GM12878 (cell line): ENCODE results near the gene SNX22. TPM values are rescaled to one million over a fixed set of nuclear protein-coding genes. Genes with fewer than 3 reads are reported as not detected.

Source experiments
- ATAC-seq: fragments of 200-7000 bp; cut with Tn5 transposase; 3 replicates; pipeline ENCODE4 v1.9.1; 2020; ENCODE audit warnings: mild to moderate bottlenecking, moderate library complexity
- BruUV-seq: library from RNA; stranded (reverse); fragments of 400-500 nt; replicated peaks from 2 replicates; lab custom pipeline; 2021; lab: Mats Ljungman, UMichigan
- CTCF ChIA-PET: fragments of 300-600 bp; sonication (Branson Sonifier 250); formaldehyde crosslinking; extraction: SDS; loops from one replicate; lab custom pipeline; 2021; ENCODE audit warnings: inconsistent platforms; lab: Yijun Ruan, JAX
- POLR2A ChIA-PET: fragments of 350-600 bp; formaldehyde crosslinking; extraction: SDS; loops from one replicate; lab custom pipeline; 2021; ENCODE audit warnings: inconsistent platforms; lab: Charles Lee
- RAD21 ChIA-PET: fragments of 300-600 bp; sonication (Branson Sonifier 250); formaldehyde crosslinking; loops from one replicate; lab custom pipeline; 2023; ENCODE audit warnings: antibody characterized with exemption; ENCODE audit not compliant: unreplicated experiment; lab: Charles Lee
- SMC1A ChIA-PET: fragments of 300-600 bp; sonication (Branson Sonifier 250); formaldehyde crosslinking; loops from one replicate; lab custom pipeline; 2023; ENCODE audit not compliant: unreplicated experiment, uncharacterized antibody; lab: Charles Lee
- DNase-seq: peaks from one replicate; pipeline ENCODE4 v3.0.0-alpha.2; 2011; ENCODE audit warnings: low read depth, low spot score
- FAIRE-seq: peaks from 3 replicates; lab custom pipeline; 2011; peaks lifted over from hg19 to GRCh38; lab: Jason Lieb, UNC
- H2AFZ ChIP-seq: 2 replicates; pipeline ENCODE4 v1.6.0; 2011; ENCODE audit warnings: low read depth, low read length, control low read depth; ENCODE audit not compliant: control insufficient read depth
- H3K27ac ChIP-seq: 2 replicates; pipeline ENCODE4 v1.5.1; 2011; ENCODE audit warnings: control low read depth; ENCODE audit not compliant: control insufficient read depth, insufficient read depth
- H3K27me3 ChIP-seq, 2 experiments: replicated peaks in 1 of 2; 2 replicates each; pipeline versions ENCODE4 v1.6.0 to v1.6.1; 2011; ENCODE audit warnings: low read length in 1 of 2; ENCODE audit not compliant: control insufficient read depth in 2 of 2, insufficient read depth in 2 of 2
- H3K36me3 ChIP-seq, 2 experiments: 2 replicates each; pipeline ENCODE4 v1.5.1; 2011; ENCODE audit warnings: low read length in 1 of 2; ENCODE audit not compliant: control insufficient read depth in 2 of 2, insufficient read depth in 2 of 2
- H3K4me1 ChIP-seq: 2 replicates; pipeline ENCODE4 v1.6.1; 2011; ENCODE audit warnings: mild to moderate bottlenecking, low read length, moderate library complexity, mixed read lengths; ENCODE audit not compliant: control insufficient read depth, insufficient read depth
- H3K4me2 ChIP-seq: 2 replicates; pipeline ENCODE4 v1.6.0; 2011; ENCODE audit warnings: control low read depth; ENCODE audit not compliant: control insufficient read depth, insufficient read depth
- H3K4me3 ChIP-seq: fragments of 200-600 bp; sonication (generic); 2 replicates; pipeline ENCODE4 v1.5.1; 2016
- H3K79me2 ChIP-seq: 2 replicates; pipeline ENCODE4 v1.6.0; 2011; ENCODE audit warnings: low read length; ENCODE audit not compliant: control insufficient read depth, insufficient read depth
- H3K9ac ChIP-seq: 2 replicates; pipeline ENCODE4 v1.8.0; 2011; ENCODE audit warnings: low read length, control low read depth, mixed read lengths; ENCODE audit not compliant: control insufficient read depth, insufficient read depth
- H3K9me3 ChIP-seq: replicated peaks from 3 replicates; pipeline ENCODE4 v1.5.1; 2011; ENCODE audit warnings: mild to moderate bottlenecking, low read length; ENCODE audit not compliant: control insufficient read depth, insufficient read depth
- H4K20me1 ChIP-seq: 2 replicates; pipeline ENCODE4 v1.6.0; 2011; ENCODE audit not compliant: control insufficient read depth, insufficient read depth
- ATF7 ChIP-seq: fragments of 450-650 bp; IDR thresholded peaks from 2 replicates; pipeline ENCODE4 v1.6.1; 2016; ENCODE audit warnings: low read depth, mild to moderate bottlenecking
- CEBPB ChIP-seq, 2 experiments: fragments of 150-350 bp in 1 of 2; IDR thresholded peaks; 2 replicates each; pipeline ENCODE4 v1.6.1; 2012 to 2014; ENCODE audit warnings: low read depth in 2 of 2, low read length in 2 of 2, borderline replicate concordance in 1 of 2, inconsistent platforms in 1 of 2
- IKZF2 ChIP-seq, 2 experiments: fragments of 450-650 bp; IDR thresholded peaks; 2 replicates each; pipeline ENCODE4 v1.6.1; 2017; ENCODE audit warnings: mild to moderate bottlenecking in 2 of 2, moderate library complexity in 2 of 2
- KAT2A ChIP-seq: conservative IDR thresholded peaks from 2 replicates; pipeline ENCODE4 v1.6.1; 2011; ENCODE audit warnings: low read depth, low read length; ENCODE audit not compliant: control insufficient read depth
- NFYB ChIP-seq: IDR thresholded peaks from 2 replicates; pipeline ENCODE4 v1.6.1; 2011; ENCODE audit warnings: low read depth, mild to moderate bottlenecking, low read length, improper control_type of control experiment, moderate library complexity; ENCODE audit not compliant: insufficient read depth
- WGBS: methylation state at CpG from one replicate; pipeline ENCODE4 v1.1.6; 2016; ENCODE audit warnings: low lambda C conversion rate; ENCODE audit not compliant: insufficient replicate concordance, insufficient coverage; ENCODE audit errors: missing lambda C conversion rate; 5-methylcytosine and 5-hydroxymethylcytosine counted together
- in situ Hi-C: fragments of 300-500 bp; cut with MboI; formaldehyde crosslinking; loops from 9 replicates; pipeline ENCODE4 v1.14.3; 2018; ENCODE audit warnings: mixed read lengths
- intact Hi-C: fragments of 100-400 bp; cut with micrococcal nuclease; formaldehyde crosslinking; loops from one replicate; pipeline ENCODE4 v1.14.2; 2022; ENCODE audit not compliant: unreplicated experiment
- polyA plus RNA-seq, 11 experiments: library from polyadenylated mRNA; depleted of rRNA in 4 of 11; unstranded in 6 of 11; stranded (reverse) in 5 of 11; fragments of >200 nt; fragmentation: Nextera tagmentation in 4 of 11; fragmentation: Illumina TruSeq in 1 of 11; extraction: Ambion mirVana in 4 of 11; extraction: Trizol in 1 of 11; gene quantifications; 1 replicate in 1 of 11; 2 replicates in 10 of 11; pipeline versions ENCODE4 v1.2.1 to v1.2.3, GENCODE V29; 2011 to 2016; ENCODE audit warnings: inconsistent platforms in 2 of 11, missing spikeins in 2 of 11, low read depth in 1 of 11
- total RNA-seq, 4 experiments: library from RNA; depleted of rRNA in 3 of 4; stranded (reverse); fragments of >200 nt in 3 of 4; fragmentation: Illumina TruSeq in 1 of 4; extraction: Trizol in 1 of 4; gene quantifications; 2 replicates each; pipeline versions ENCODE4 v1.2.1 to v1.2.3, GENCODE V29; 2013 to 2021
- TF ChIP-seq, protein P1 (sequence below): fragments of 450-650 bp; formaldehyde crosslinking; IDR thresholded peaks from 2 replicates; pipeline ENCODE4 v1.5.0; 2022; ENCODE audit warnings: mild to moderate bottlenecking, missing genetic modification characterization
- TF ChIP-seq, protein P2 (sequence below): IDR thresholded peaks from 2 replicates; pipeline ENCODE4 v1.6.1; 2011; ENCODE audit warnings: mild to moderate bottlenecking, low read depth, low read length, moderate library complexity; ENCODE audit not compliant: insufficient replicate concordance

SNX22 gene
- total and polyA plus RNA-seq, 10 of the 15 experiments (the other 5 are each of a cell fraction or from before 2014, with no cell fraction given) = 4.4 to 29.0 (median 8.7) TPM

DNA sequence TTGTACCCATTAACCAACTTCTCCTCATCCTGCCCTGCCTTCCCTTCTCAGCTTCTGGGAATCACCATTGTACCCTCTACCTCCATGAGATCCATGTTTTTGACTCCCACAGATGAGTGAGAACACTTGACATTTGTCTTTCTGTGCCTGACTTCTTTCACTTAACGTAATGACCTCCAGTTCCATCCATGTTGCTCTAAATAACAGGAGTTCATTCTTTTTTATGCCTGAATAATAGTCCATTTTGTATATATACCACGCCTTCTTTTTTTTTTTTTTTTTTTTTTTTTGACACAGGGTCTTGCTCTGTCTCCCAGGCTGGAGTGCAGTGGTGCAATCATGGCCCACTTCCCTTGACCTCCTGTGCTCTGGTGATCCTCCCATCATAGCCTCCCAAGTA, 49.0 kb upstream of the SNX22 start (continued):
- TF ChIP-seq, protein P1, sequence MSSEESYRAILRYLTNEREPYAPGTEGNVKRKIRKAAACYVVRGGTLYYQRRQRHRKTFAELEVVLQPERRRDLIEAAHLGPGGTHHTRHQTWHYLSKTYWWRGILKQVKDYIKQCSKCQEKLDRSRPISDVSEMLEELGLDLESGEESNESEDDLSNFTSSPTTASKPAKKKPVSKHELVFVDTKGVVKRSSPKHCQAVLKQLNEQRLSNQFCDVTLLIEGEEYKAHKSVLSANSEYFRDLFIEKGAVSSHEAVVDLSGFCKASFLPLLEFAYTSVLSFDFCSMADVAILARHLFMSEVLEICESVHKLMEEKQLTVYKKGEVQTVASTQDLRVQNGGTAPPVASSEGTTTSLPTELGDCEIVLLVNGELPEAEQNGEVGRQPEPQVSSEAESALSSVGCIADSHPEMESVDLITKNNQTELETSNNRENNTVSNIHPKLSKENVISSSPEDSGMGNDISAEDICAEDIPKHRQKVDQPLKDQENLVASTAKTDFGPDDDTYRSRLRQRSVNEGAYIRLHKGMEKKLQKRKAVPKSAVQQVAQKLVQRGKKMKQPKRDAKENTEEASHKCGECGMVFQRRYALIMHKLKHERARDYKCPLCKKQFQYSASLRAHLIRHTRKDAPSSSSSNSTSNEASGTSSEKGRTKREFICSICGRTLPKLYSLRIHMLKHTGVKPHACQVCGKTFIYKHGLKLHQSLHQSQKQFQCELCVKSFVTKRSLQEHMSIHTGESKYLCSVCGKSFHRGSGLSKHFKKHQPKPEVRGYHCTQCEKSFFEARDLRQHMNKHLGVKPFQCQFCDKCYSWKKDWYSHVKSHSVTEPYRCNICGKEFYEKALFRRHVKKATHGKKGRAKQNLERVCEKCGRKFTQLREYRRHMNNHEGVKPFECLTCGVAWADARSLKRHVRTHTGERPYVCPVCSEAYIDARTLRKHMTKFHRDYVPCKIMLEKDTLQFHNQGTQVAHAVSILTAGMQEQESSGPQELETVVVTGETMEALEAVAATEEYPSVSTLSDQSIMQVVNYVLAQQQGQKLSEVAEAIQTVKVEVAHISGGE (CRISPR knock-in tag) = no peak
- TF ChIP-seq KAT2A = no peak
- TF ChIP-seq, protein P2, sequence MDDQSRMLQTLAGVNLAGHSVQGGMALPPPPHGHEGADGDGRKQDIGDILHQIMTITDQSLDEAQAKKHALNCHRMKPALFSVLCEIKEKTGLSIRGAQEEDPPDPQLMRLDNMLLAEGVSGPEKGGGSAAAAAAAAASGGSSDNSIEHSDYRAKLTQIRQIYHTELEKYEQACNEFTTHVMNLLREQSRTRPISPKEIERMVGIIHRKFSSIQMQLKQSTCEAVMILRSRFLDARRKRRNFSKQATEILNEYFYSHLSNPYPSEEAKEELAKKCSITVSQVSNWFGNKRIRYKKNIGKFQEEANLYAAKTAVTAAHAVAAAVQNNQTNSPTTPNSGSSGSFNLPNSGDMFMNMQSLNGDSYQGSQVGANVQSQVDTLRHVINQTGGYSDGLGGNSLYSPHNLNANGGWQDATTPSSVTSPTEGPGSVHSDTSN = no peak
- no peak for TF ChIP-seq NFYB
- TF ChIP-seq IKZF2 (IDR thresholded peaks at IDR 0.05) = no peak
- no peak for TF ChIP-seq CEBPB (IDR thresholded peaks at IDR 0.05; ENCODE audit: borderline replicate concordance in 1 of 2, low read depth in 2 of 2, low read length in 2 of 2)

DNA sequence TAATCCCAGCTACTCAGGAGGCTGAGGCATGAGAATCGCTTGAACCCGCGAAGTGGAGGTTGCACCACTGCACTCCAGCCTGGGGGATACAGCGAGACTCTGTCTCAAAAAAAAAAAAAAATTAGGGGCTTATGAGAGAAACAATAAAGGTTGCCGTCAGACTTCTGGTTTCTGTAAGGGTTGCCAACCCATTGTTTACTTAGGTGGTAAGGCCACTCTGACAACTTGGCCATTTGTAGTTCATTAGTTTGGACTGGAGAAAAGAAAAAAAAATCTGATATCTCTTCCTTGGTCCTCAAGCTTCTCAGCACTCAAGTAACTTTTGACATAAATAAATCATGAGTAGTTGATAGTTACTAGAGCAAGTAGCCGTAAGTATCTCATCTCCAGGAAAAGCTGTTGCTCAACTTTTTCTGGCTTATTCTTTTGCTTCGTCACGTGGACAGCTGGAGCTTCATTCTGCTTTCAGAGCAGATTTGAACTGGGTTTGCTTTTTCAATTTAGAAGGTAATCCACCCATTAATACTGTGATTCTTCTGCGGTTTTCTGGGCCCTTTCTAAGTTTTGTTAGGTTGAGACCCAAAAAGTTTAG, 46.3 kb upstream of the SNX22 start:
- H2AFZ ChIP-seq = no peak overlapping the region
- no peak overlapping the region for H3K27ac ChIP-seq
- TF ChIP-seq ATF7 = no peak
- no peak for FAIRE-seq
- peaks cover 7% of the 10 kb centered on the region for H3K4me1 ChIP-seq
- H3K4me2 ChIP-seq = no peak overlapping the region
- RAD21 ChIA-PET = no interaction called here
- no peak for ATAC-seq
- in situ Hi-C loops = no loop called here
- H4K20me1 ChIP-seq = no peaks in the 10 kb centered on the region
- intact Hi-C loops = no loop called here
- DNase-seq = no peak
- WGBS = 83% methylated on average over 5 of the region's 9 CpGs
- H3K4me3 ChIP-seq = no peak overlapping the region
- SMC1A ChIA-PET = interaction anchor here (0.5 to 0.7 kb wide), 2 partner anchors 386 to 614 kb away, joined by 3 to 4 read pairs; no protein-coding TSS in a partner anchor
- POLR2A ChIA-PET = interaction anchor here (0.6 kb wide), 1 partner anchor 49 kb away, joined by 4 read pairs; no protein-coding TSS in a partner anchor
- BruUV-seq = no TSS peak
- H3K9ac ChIP-seq = no peak overlapping the region
- H3K9me3 ChIP-seq = no peaks in the 10 kb centered on the region; the same call in 2 of the 3 replicates
- no peaks in the 10 kb centered on the region; a peak in 2 of 4 replicates for H3K36me3 ChIP-seq
- CTCF ChIA-PET = interaction anchor here (0.7 to 1.2 kb wide), 4 partner anchors 9 to 48 kb away, joined by 3 to 4 read pairs (median 3); partner anchors contain the start of gene SNX1
- H3K27me3 ChIP-seq = no peaks in the 10 kb centered on the region
- H3K79me2 ChIP-seq = peaks cover 72% of the 10 kb centered on the region
